ENCODE measurements around the gene TNFSF11.
"Not testable (repeated sequence)": the region's sequence is repeated elsewhere in the genome, so short reads cannot be mapped to it uniquely, and the experiment has no call there.

DNA sequence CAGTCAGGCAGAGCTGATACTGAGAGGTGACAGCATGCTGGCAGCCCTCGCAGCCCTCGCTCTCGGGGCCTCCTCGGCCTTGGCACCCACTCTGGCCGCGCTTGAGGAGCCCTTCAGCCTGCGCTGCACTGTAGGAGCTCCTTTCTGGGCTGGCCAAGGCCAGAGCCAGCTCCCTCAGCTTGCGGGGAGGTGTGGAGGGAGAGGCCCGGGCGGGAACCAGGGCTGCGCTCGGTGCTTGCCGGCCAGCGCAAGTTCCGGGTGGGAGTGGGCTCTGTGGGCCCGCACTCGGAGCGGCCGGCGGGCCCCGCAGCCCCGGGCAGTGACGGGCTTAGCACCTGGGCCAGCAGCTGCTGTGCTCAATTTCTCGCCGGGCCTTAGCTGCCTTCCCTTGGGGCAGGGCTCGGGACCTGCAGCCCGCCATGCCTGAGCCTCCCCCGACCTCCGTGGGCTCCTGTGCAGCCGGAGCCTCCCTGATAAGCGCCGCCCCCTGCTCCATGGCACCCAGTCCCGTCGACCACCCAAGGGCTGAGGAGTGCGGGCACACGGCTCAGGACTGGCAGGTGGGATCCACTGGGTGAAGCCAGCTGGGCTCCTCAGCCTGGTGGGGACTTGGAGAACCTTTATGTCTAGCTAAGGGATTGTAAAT is 14.3 kb upstream of the TNFSF11 start:
- TF ChIP-seq, protein P1, sequence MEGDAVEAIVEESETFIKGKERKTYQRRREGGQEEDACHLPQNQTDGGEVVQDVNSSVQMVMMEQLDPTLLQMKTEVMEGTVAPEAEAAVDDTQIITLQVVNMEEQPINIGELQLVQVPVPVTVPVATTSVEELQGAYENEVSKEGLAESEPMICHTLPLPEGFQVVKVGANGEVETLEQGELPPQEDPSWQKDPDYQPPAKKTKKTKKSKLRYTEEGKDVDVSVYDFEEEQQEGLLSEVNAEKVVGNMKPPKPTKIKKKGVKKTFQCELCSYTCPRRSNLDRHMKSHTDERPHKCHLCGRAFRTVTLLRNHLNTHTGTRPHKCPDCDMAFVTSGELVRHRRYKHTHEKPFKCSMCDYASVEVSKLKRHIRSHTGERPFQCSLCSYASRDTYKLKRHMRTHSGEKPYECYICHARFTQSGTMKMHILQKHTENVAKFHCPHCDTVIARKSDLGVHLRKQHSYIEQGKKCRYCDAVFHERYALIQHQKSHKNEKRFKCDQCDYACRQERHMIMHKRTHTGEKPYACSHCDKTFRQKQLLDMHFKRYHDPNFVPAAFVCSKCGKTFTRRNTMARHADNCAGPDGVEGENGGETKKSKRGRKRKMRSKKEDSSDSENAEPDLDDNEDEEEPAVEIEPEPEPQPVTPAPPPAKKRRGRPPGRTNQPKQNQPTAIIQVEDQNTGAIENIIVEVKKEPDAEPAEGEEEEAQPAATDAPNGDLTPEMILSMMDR (conservative IDR thresholded peaks at IDR 0.05; ENCODE audit: low read depth in 2 of 2): not testable (repeated sequence)
- TF ChIP-seq STAT1 (IDR thresholded peaks at IDR 0.05; ENCODE audit: unreplicated experiment); EZH2 (IDR thresholded peaks at IDR 0.05; ENCODE audit: low read depth, unreplicated experiment); POLR2AphosphoS5 (IDR thresholded peaks at IDR 0.05; ENCODE audit: low read depth); CREB1 (CRISPR knock-in tag; IDR thresholded peaks at IDR 0.05; ENCODE audit: low read depth); JUNB (IDR thresholded peaks at IDR 0.05; ENCODE audit: unreplicated experiment); EZH2phosphoT487 (IDR thresholded peaks at IDR 0.05; ENCODE audit: unreplicated experiment); ZNF331 (CRISPR knock-in tag; IDR thresholded peaks at IDR 0.05; ENCODE audit: low read depth); NANOG (IDR thresholded peaks at IDR 0.05; ENCODE audit: borderline replicate concordance): not testable (repeated sequence)
- TF ChIP-seq, protein P2, sequence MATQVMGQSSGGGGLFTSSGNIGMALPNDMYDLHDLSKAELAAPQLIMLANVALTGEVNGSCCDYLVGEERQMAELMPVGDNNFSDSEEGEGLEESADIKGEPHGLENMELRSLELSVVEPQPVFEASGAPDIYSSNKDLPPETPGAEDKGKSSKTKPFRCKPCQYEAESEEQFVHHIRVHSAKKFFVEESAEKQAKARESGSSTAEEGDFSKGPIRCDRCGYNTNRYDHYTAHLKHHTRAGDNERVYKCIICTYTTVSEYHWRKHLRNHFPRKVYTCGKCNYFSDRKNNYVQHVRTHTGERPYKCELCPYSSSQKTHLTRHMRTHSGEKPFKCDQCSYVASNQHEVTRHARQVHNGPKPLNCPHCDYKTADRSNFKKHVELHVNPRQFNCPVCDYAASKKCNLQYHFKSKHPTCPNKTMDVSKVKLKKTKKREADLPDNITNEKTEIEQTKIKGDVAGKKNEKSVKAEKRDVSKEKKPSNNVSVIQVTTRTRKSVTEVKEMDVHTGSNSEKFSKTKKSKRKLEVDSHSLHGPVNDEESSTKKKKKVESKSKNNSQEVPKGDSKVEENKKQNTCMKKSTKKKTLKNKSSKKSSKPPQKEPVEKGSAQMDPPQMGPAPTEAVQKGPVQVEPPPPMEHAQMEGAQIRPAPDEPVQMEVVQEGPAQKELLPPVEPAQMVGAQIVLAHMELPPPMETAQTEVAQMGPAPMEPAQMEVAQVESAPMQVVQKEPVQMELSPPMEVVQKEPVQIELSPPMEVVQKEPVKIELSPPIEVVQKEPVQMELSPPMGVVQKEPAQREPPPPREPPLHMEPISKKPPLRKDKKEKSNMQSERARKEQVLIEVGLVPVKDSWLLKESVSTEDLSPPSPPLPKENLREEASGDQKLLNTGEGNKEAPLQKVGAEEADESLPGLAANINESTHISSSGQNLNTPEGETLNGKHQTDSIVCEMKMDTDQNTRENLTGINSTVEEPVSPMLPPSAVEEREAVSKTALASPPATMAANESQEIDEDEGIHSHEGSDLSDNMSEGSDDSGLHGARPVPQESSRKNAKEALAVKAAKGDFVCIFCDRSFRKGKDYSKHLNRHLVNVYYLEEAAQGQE (IDR thresholded peaks at IDR 0.05; ENCODE audit: unreplicated experiment): not testable (repeated sequence)
